Measurements from ENCODE around the gene NUCKS1. TPM values are rescaled to one million over a fixed set of nuclear protein-coding genes. Genes with fewer than 3 reads are reported as not detected.

Gene NUCKS1
- total RNA-seq, 1 donor, result 253 TPM

GRCh38 chr1:205748403-205749233, 1.4 kb downstream of the NUCKS1 start:
- peak overlapping the region; percentile 82 for H3K4me3 ChIP-seq (ENCODE audit: low read depth, low read length)
- peak; percentile 91 for DNase-seq (ENCODE audit: low read depth)

DNA sequence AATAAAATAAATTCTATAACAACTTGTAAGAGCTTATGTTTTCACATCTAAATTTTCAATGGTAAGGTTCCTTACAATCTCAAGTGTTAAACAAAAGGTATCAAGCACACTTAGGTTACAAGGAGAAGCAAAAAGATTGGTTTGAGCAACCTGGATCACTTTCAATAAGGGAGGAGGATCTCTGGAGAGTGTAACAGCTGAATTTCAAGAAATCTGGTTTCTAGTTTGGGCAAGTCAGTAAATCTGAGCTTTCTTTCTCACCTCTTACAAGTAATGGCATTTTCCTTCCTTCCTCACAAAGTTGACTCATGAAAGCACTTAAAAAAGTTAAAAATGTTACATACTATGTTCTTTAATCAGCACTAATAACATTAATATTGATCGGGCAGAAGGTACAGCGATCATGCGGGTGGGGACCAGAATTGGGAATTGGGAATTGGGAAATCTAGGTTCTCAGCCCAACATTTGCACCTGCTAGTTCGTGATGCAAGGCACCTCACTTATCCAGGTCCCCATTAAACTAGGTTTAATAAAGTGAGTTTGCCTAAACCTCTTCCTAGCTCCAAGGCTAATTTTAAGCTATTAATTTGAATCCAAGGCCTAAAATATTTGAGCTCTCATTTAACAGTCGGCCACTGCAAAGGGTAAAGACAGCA, 3.1 kb downstream of the NUCKS1 start:
- peak; percentile 28 for DNase-seq (ENCODE audit: low read depth)
- TF ChIP-seq, protein P1, sequence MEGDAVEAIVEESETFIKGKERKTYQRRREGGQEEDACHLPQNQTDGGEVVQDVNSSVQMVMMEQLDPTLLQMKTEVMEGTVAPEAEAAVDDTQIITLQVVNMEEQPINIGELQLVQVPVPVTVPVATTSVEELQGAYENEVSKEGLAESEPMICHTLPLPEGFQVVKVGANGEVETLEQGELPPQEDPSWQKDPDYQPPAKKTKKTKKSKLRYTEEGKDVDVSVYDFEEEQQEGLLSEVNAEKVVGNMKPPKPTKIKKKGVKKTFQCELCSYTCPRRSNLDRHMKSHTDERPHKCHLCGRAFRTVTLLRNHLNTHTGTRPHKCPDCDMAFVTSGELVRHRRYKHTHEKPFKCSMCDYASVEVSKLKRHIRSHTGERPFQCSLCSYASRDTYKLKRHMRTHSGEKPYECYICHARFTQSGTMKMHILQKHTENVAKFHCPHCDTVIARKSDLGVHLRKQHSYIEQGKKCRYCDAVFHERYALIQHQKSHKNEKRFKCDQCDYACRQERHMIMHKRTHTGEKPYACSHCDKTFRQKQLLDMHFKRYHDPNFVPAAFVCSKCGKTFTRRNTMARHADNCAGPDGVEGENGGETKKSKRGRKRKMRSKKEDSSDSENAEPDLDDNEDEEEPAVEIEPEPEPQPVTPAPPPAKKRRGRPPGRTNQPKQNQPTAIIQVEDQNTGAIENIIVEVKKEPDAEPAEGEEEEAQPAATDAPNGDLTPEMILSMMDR (IDR thresholded peaks at IDR 0.05; ENCODE audit: insufficient read depth, low read length), result no peak
- peak overlapping the region; percentile 37 for H3K4me3 ChIP-seq (ENCODE audit: low read depth, low read length)

More at GRCh38 chr1:205748403-205749233, 1.4 kb downstream of the NUCKS1 start:
- TF ChIP-seq, protein P1 (IDR thresholded peaks at IDR 0.05; ENCODE audit: insufficient read depth, low read length), result no peak

- no peak overlapping the region for H3K4me3 ChIP-seq (ENCODE audit: low read depth, low read length)
- DNase-seq (ENCODE audit: low read depth), result no peak
- TF ChIP-seq, protein P1 (IDR thresholded peaks at IDR 0.05; ENCODE audit: insufficient read depth, low read length), result no peak
Observed at GRCh38 chr1:205744403-205744802, 5.6 kb downstream of the NUCKS1 start.

DNA sequence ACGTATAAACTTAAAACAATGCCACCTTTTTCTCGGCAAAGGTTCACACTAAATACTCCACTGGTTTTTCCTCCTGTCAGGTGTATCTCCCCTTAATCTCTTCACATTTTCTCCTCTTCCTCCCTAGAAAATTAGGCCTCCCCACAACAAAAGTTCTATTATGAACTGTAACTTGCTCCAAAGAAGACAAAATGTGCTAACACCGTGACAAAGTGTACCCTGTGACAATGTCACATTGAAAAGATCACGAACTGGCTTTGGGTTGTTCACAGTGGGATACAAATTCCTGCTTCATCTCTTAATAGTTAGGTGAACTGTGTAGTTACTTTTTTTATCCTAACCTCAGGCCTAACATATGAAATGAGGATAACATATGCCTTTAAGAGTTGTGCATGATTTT, 6.0 kb downstream of the NUCKS1 start:
- TF ChIP-seq, protein P1 (IDR thresholded peaks at IDR 0.05; ENCODE audit: insufficient read depth, low read length), result no peak
- H3K4me3 ChIP-seq (ENCODE audit: low read depth, low read length), result no peak overlapping the region
- DNase-seq (ENCODE audit: low read depth), result no peak

- no peak for DNase-seq (ENCODE audit: low read depth)
- no peak overlapping the region for H3K4me3 ChIP-seq (ENCODE audit: low read depth, low read length)
- TF ChIP-seq, protein P1 (IDR thresholded peaks at IDR 0.05; ENCODE audit: insufficient read depth, low read length), result no peak
Observed at GRCh38 chr1:205741681-205742080, 8.3 kb downstream of the NUCKS1 start.

GRCh38 chr1:205739348-205740160, 10.4 kb downstream of the NUCKS1 start:
- DNase-seq (ENCODE audit: low read depth), result peak; percentile 63
- no peak overlapping the region for H3K4me3 ChIP-seq (ENCODE audit: low read depth, low read length)
- TF ChIP-seq, protein P1 (IDR thresholded peaks at IDR 0.05; ENCODE audit: insufficient read depth, low read length), result peak; percentile 6
